Osteoblast (primary cell): Measurements from ENCODE around the gene DRD5. TPM values are rescaled to one million over a fixed set of nuclear protein-coding genes. Genes with fewer than 3 reads are reported as not detected.

ENCODE experiments used
- DNase-seq: peaks from one replicate; pipeline ENCODE4 v3.0.0; 2011; ENCODE audit warnings: low spot score, mixed read lengths; ENCODE audit not compliant: insufficient read length; ENCODE audit errors: missing footprints
- H2AFZ ChIP-seq: 2 replicates; pipeline ENCODE4 v1.6.0; 2011; ENCODE audit warnings: mild to moderate bottlenecking, low read length
- H3K27ac ChIP-seq: 2 replicates; pipeline ENCODE4 v1.5.1; 2011; ENCODE audit warnings: mild to moderate bottlenecking, low read depth, low read length, moderate library complexity
- H3K27me3 ChIP-seq: 2 replicates; pipeline ENCODE4 v1.6.0; 2012; ENCODE audit warnings: mild to moderate bottlenecking, control low read depth, inconsistent platforms, low read length, moderate library complexity; ENCODE audit not compliant: insufficient read depth
- H3K36me3 ChIP-seq: 2 replicates; pipeline ENCODE4 v1.5.1; 2011; ENCODE audit warnings: mild to moderate bottlenecking, low read length, control low read depth, moderate library complexity; ENCODE audit not compliant: insufficient read depth
- H3K4me1 ChIP-seq: 2 replicates; pipeline ENCODE4 v1.5.1; 2011; ENCODE audit warnings: mild to moderate bottlenecking, low read length, control low read depth, moderate library complexity; ENCODE audit not compliant: insufficient read depth
- H3K4me2 ChIP-seq: 2 replicates; pipeline ENCODE4 v1.6.0; 2011; ENCODE audit warnings: mild to moderate bottlenecking, low read length; ENCODE audit not compliant: insufficient read depth
- H3K4me3 ChIP-seq: fragments of 200-600 bp; sonication (generic); 3 replicates; pipeline ENCODE4 v1.5.1; 2012; ENCODE audit warnings: mild to moderate bottlenecking, low read length, inconsistent platforms; ENCODE audit not compliant: insufficient read depth
- H3K79me2 ChIP-seq: 2 replicates; pipeline ENCODE4 v1.6.0; 2012; ENCODE audit warnings: mild to moderate bottlenecking, low read length, control low read depth, inconsistent platforms; ENCODE audit not compliant: insufficient read depth
- H3K9me3 ChIP-seq: 2 replicates; pipeline ENCODE4 v1.5.1; 2011; ENCODE audit warnings: low read depth, low read length, control low read depth
- H4K20me1 ChIP-seq: 2 replicates; pipeline ENCODE4 v1.6.0; 2012; ENCODE audit warnings: mild to moderate bottlenecking, low read length, control low read depth; ENCODE audit not compliant: insufficient read depth
- small RNA-seq: library from RNA; depleted of rRNA; stranded (forward); fragments of <200 nt; gene quantifications from one replicate; pipeline ENCODE3, GENCODE V24; 2012
- total RNA-seq: library from RNA; depleted of rRNA; stranded (reverse); fragments of >200 nt; gene quantifications from 2 replicates; pipeline ENCODE4 v1.2.3, GENCODE V29; 2012
- TF ChIP-seq, protein P1 (sequence below): IDR thresholded peaks from 2 replicates; pipeline ENCODE4 v1.5.1; 2011; ENCODE audit warnings: mild to moderate bottlenecking, low read depth, low read length, moderate library complexity; ENCODE audit errors: extremely low read depth

The DRD5 gene
- total RNA-seq, 1 donor: not detected

DNA sequence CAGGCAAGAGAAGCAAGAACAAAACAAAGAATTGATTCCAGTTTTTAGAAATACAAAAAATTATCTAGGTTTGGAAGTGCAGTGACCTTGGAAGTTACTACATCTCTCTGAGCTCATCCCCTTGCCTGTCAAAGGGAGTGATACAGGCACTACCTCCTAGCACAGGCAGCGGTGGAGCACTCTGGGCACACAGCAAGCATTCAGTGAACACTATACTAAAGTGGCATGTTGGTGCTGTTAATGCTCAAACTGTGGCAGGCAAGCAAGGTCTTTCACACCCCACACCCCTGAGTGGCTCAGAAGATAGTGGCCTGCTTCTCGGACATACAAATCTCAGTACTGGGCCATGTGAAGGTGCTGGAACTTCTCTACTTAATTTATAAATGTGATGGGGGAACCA lies 51.2 kb downstream of the DRD5 start:
- H3K9me3 ChIP-seq: no peaks in the 10 kb centered on the region
- no peak overlapping the region for H2AFZ ChIP-seq
- no peak overlapping the region for H3K27ac ChIP-seq
- no peak overlapping the region for H3K4me3 ChIP-seq
- no peaks in the 10 kb centered on the region for H3K27me3 ChIP-seq
- H3K36me3 ChIP-seq: no peaks in the 10 kb centered on the region
- H4K20me1 ChIP-seq: no peaks in the 10 kb centered on the region
- H3K79me2 ChIP-seq: no peaks in the 10 kb centered on the region
- no peak overlapping the region for H3K4me2 ChIP-seq
- DNase-seq: no peak
- H3K4me1 ChIP-seq: no peaks in the 10 kb centered on the region
- TF ChIP-seq, protein P1, sequence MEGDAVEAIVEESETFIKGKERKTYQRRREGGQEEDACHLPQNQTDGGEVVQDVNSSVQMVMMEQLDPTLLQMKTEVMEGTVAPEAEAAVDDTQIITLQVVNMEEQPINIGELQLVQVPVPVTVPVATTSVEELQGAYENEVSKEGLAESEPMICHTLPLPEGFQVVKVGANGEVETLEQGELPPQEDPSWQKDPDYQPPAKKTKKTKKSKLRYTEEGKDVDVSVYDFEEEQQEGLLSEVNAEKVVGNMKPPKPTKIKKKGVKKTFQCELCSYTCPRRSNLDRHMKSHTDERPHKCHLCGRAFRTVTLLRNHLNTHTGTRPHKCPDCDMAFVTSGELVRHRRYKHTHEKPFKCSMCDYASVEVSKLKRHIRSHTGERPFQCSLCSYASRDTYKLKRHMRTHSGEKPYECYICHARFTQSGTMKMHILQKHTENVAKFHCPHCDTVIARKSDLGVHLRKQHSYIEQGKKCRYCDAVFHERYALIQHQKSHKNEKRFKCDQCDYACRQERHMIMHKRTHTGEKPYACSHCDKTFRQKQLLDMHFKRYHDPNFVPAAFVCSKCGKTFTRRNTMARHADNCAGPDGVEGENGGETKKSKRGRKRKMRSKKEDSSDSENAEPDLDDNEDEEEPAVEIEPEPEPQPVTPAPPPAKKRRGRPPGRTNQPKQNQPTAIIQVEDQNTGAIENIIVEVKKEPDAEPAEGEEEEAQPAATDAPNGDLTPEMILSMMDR: no peak

- Histone ChIP-seq H4K20me1 (no peaks in the 10 kb centered on the region), H3K9me3 (no peaks in the 10 kb centered on the region), H3K4me2 (no peak overlapping the region), H2AFZ (no peak overlapping the region), H3K36me3 (no peaks in the 10 kb centered on the region), H3K79me2 (no peaks in the 10 kb centered on the region), H3K27ac (no peak overlapping the region), H3K4me3 (no peak overlapping the region), H3K27me3 (no peaks in the 10 kb centered on the region), H3K4me1 (no peaks in the 10 kb centered on the region)
- DNase-seq: no peak
- TF ChIP-seq, protein P1: no peak
Observed at GRCh38 chr4:9833421-9833820, 52.0 kb downstream of the DRD5 start.

Small RNA genes lying within 50 kb of the gene (small RNA-seq; reads per million reads assigned to genes)
- not detected for gene RNA5SP154

Other genes starting within 250 kb of the DRD5 start
- 2.5 and 3.5 TPM in 2 replicates for gene SLC2A9, start 239.9 kb downstream of the DRD5 start, total RNA-seq